Skin of body (tissue), 2 donors: ENCODE data around the gene CRIM1. TPM values are rescaled to one million over a fixed set of nuclear protein-coding genes. Genes with fewer than 3 reads are reported as not detected.

Source experiments
- DNase-seq: peaks from one replicate; lab custom pipeline; 2025; lab: John Stamatoyannopoulos, UW
- total RNA-seq: library from RNA; depleted of rRNA; stranded (reverse); fragments of >200 nt; gene quantifications from one replicate; pipeline ENCODE4 v1.2.3, GENCODE V29; 2014

CRIM1 gene
- total RNA-seq, 1 donor from 2014 or later, result 78.7 TPM

GRCh38 chr2:36371070-36371874 is 15.7 kb downstream of the CRIM1 start:
- no peak for DNase-seq

- DNase-seq, result peak; percentile 82
Measured at GRCh38 chr2:36371928-36372391, 16.4 kb downstream of the CRIM1 start.

GRCh38 chr2:36373149-36373926 is 17.8 kb downstream of the CRIM1 start:
- DNase-seq, result no peak

GRCh38 chr2:36374585-36374984 is 19.0 kb downstream of the CRIM1 start:
- DNase-seq, result no peak

- peak; percentile 29 for DNase-seq
Measured at GRCh38 chr2:36376319-36376765, 20.8 kb downstream of the CRIM1 start.

GRCh38 chr2:36376992-36377738 is 21.6 kb downstream of the CRIM1 start:
- DNase-seq, result no peak

- no peak for DNase-seq
Measured at GRCh38 chr2:36379710-36380448, 24.3 kb downstream of the CRIM1 start.

- no peak for DNase-seq
Measured at GRCh38 chr2:36380624-36381481, 25.3 kb downstream of the CRIM1 start.

GRCh38 chr2:36381993-36382392 is 26.4 kb downstream of the CRIM1 start:
- no peak for DNase-seq

- no peak for DNase-seq
Measured at GRCh38 chr2:36382472-36382871, 26.9 kb downstream of the CRIM1 start.

GRCh38 chr2:36383726-36384125 is 28.1 kb downstream of the CRIM1 start:
- no peak for DNase-seq

- no peak for DNase-seq
Measured at GRCh38 chr2:36384454-36384853, 28.9 kb downstream of the CRIM1 start.

GRCh38 chr2:36385603-36386002 is 30.0 kb downstream of the CRIM1 start:
- no peak for DNase-seq

GRCh38 chr2:36387258-36387916 is 31.8 kb downstream of the CRIM1 start:
- DNase-seq, result no peak

- DNase-seq, result no peak
Measured at GRCh38 chr2:36388472-36388871, 32.9 kb downstream of the CRIM1 start.

- peak; percentile 64 for DNase-seq
Measured at GRCh38 chr2:36389091-36389564, 33.5 kb downstream of the CRIM1 start.

GRCh38 chr2:36389577-36389976 is 34.0 kb downstream of the CRIM1 start:
- no peak for DNase-seq

GRCh38 chr2:36392571-36393255 is 37.1 kb downstream of the CRIM1 start:
- DNase-seq, result no peak
